Transverse colon (tissue), 4 donors: ENCODE results near the gene LORICRIN. TPM values are rescaled to one million over a fixed set of nuclear protein-coding genes. Genes with fewer than 3 reads are reported as not detected.

ENCODE experiments used
- DNase-seq: peaks from one replicate; pipeline ENCODE4 v3.0.0-alpha.2; 2019
- H3K27ac ChIP-seq, 4 donors: fragments of 200-600 bp; sonication (generic); 2 replicates each; pipeline ENCODE4 v1.5.1; 2016 to 2018; ENCODE audit warnings: inconsistent platforms in 4 of 4
- H3K27me3 ChIP-seq: fragments of 200-600 bp; sonication (generic); 2 replicates; pipeline ENCODE4 v1.5.1; 2017; ENCODE audit warnings: inconsistent platforms
- H3K36me3 ChIP-seq, 4 donors: fragments of 200-600 bp; sonication (generic); 2 replicates each; pipeline ENCODE4 v1.5.1; 2017 to 2019; ENCODE audit warnings: inconsistent platforms in 4 of 4
- H3K4me1 ChIP-seq, 4 donors: fragments of 200-600 bp; sonication (generic); 2 replicates each; pipeline ENCODE4 v1.5.1; 2017 to 2020; ENCODE audit warnings: inconsistent platforms in 4 of 4
- H3K4me3 ChIP-seq, 4 donors: fragments of 200-600 bp; sonication (generic); 1 replicate in 1 of 4; 2 replicates in 3 of 4; pipeline versions ENCODE4 v1.5.1 to v1.6.1; 2017 to 2019; ENCODE audit warnings: inconsistent platforms in 4 of 4
- H3K9me3 ChIP-seq, 2 donors: fragments of 200-600 bp; sonication (generic); 2 replicates each; pipeline ENCODE4 v1.5.1; 2017 to 2019; ENCODE audit warnings: inconsistent platforms in 2 of 2
- CTCF ChIP-seq, 5 experiments: fragments of 200-600 bp in 3 of 5; fragments of 450-650 bp in 2 of 5; sonication (generic) in 3 of 5; IDR thresholded peaks; 1 replicate in 2 of 5; 2 replicates in 3 of 5; pipeline ENCODE4 v1.5.1; 2016 to 2017; ENCODE audit warnings: antibody characterized with exemption in 5 of 5, inconsistent platforms in 3 of 5, mild to moderate bottlenecking in 2 of 5, moderate library complexity in 1 of 5
- EP300 ChIP-seq: sonication (generic); formaldehyde crosslinking; IDR thresholded peaks from one replicate; pipeline ENCODE4 v1.6.1; 2017; ENCODE audit warnings: antibody characterized with exemption, low read depth
- POLR2A ChIP-seq: fragments of 450-650 bp; IDR thresholded peaks from one replicate; pipeline ENCODE4 v1.6.1; 2016; ENCODE audit warnings: antibody characterized with exemption, mild to moderate bottlenecking, moderate library complexity
- POLR2AphosphoS5 ChIP-seq, 3 donors: sonication (generic); formaldehyde crosslinking; IDR thresholded peaks; one replicate each; pipeline ENCODE4 v1.6.1; 2016; ENCODE audit warnings: antibody characterized with exemption in 3 of 3
- WGBS, 2 donors: methylation state at CpG; one replicate each; pipeline ENCODE4 v1.1.5; 2018; ENCODE audit warnings: low coverage in 1 of 2; 5-methylcytosine and 5-hydroxymethylcytosine counted together
- in situ Hi-C, 4 donors: fragments of 200-750 bp; cut with MboI; loops; one replicate each; pipeline versions ENCODE4 v1.15.0 to v1.15.1; 2017; ENCODE audit warnings: low sequenced_read_pairs in 3 of 4, low pct_ligation_motif_present in 1 of 4, low pct_unique_long_range_greater_than_20kb in 1 of 4
- intact Hi-C: fragments of 100-400 bp; cut with DNase I; formaldehyde crosslinking; loops from one replicate; pipeline ENCODE4 v1.15.1; 2023; ENCODE audit warnings: low total_unique reads
- total RNA-seq, 4 donors: library from RNA; depleted of rRNA; stranded (reverse); fragments of >200 nt; gene quantifications; one replicate each; pipeline ENCODE4 v1.1.0, GENCODE V29; 2016

Gene LORICRIN
- total RNA-seq, 4 donors from 2014 or later, result not detected

DNA sequence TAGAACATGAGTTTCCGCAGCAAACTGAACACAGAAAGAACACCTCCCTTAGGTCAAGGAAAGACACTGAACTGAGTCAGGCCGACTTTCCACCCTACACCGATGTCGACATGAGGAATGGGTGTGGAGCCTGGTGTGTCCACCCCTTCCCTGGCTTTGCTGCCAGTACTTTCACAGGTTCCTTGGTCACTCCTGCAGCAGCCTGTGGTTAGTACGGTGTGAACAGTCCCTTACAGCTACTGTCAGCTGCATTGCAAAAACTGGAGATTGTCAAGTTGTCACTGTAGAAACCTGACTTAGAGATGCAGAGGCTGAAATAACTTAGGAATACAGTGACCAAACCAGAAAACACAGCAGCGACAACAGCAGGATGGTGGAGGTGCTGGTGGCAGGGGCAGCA lies 46.2 kb downstream of the LORICRIN start:
- Histone ChIP-seq H3K4me1 (no peaks in the 10 kb centered on the region), H3K27ac (no peak overlapping the region), H3K27me3 (no peaks in the 10 kb centered on the region), H3K4me3 (no peak overlapping the region), H3K9me3 (no peaks in the 10 kb centered on the region), H3K36me3 (no peaks in the 10 kb centered on the region)
- in situ Hi-C loops, result no loop called here
- WGBS, 2 donors, result 86 to 100% methylated on average over 1 to 6 of the region's 6 CpGs
- no peak for TF ChIP-seq CTCF (IDR thresholded peaks at IDR 0.05)
- TF ChIP-seq POLR2A, result no peak
- TF ChIP-seq EP300, result no peak
- TF ChIP-seq POLR2AphosphoS5 (IDR thresholded peaks at IDR 0.05), result no peak
- no peak for DNase-seq
- intact Hi-C loops, result no loop called here

DNA sequence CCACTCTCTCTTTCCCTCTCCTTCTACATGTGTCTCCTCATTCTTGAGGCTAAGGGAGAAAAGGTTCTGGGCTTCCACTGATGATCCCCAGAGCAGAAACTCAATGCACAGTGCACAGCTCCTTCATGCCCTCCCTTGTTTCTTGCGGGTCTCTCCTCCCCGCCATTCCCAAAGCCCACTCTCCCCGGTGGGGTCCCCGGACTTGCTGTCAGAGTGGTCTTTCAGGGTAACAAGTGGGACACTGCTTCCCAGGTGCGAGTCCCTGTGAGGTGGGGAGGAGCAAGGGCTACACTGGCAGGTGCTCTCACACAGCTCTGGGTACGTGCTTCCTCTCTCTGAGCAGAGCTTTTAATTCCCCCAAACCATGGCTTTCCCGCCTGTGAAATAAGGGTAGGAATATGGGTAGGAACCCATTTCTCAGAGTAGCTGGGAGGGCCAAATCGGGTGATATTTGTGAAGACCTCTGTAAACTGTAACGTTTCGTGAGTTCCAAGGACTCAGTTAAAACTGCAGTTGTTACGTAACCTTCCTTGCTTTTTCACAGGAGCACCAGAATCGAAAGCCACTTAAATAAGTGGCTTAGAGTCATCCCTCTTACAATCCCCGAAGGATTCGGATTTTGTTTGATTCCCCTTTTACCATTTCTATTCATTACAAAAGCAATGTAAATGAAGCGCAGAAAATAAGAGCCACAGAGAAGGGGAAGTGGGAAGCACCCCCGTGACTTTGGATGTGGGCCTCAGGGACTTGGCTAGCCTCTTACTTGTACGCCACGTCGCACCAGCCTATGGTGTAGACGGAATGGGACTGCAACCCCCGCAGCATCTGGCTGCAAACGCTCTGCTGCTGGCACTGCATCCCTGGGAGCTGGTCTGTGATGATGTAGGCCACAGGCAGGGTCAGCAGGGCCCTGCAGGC lies 47.1 kb downstream of the LORICRIN start:
- no peak overlapping the region for H3K4me3 ChIP-seq
- H3K27ac ChIP-seq, result no peak overlapping the region
- intact Hi-C loops (no loop called here), in situ Hi-C loops (no loop called here)
- WGBS, 2 donors, result 85 to 90% methylated on average over 13 to 22 of the region's 22 CpGs
- no peak for DNase-seq
- no peaks in the 10 kb centered on the region for H3K9me3 ChIP-seq
- no peaks in the 10 kb centered on the region for H3K36me3 ChIP-seq
- H3K27me3 ChIP-seq, result no peaks in the 10 kb centered on the region
- H3K4me1 ChIP-seq, result no peaks in the 10 kb centered on the region
- TF ChIP-seq POLR2A (no peak), POLR2AphosphoS5 (IDR thresholded peaks at IDR 0.05) (no peak), EP300 (no peak), CTCF (IDR thresholded peaks at IDR 0.05) (no peak)

DNA sequence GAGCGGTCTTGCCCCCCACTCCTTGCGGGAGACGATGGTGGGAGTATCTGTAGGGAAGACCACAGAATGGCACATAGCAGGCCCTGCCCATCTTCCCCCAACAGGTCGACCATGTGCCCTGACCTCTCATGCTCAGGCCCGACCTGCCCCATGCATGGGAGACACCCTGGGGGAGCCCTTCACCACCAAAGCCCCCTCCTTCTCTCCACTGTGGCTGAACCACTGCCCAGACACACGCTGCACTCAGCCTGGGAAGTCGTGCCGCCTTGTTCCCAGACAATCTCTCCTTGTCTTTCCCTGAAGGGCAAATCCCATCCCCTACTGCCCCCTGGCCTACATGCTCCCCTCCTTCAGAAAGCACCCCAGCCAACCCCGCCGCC lies 47.7 kb downstream of the LORICRIN start:
- H3K36me3 ChIP-seq, result no peaks in the 10 kb centered on the region
- no peak overlapping the region for H3K4me3 ChIP-seq
- intact Hi-C loops, result no loop called here
- in situ Hi-C loops, result no loop called here
- no peaks in the 10 kb centered on the region for H3K4me1 ChIP-seq
- TF ChIP-seq POLR2A, result no peak
- no peak for TF ChIP-seq POLR2AphosphoS5 (IDR thresholded peaks at IDR 0.05)
- H3K9me3 ChIP-seq, result no peaks in the 10 kb centered on the region
- no peak for DNase-seq
- no peaks in the 10 kb centered on the region for H3K27me3 ChIP-seq
- 60 to 79% methylated on average over 1 to 10 of the region's 10 CpGs for WGBS, 2 donors
- no peak overlapping the region for H3K27ac ChIP-seq

DNA sequence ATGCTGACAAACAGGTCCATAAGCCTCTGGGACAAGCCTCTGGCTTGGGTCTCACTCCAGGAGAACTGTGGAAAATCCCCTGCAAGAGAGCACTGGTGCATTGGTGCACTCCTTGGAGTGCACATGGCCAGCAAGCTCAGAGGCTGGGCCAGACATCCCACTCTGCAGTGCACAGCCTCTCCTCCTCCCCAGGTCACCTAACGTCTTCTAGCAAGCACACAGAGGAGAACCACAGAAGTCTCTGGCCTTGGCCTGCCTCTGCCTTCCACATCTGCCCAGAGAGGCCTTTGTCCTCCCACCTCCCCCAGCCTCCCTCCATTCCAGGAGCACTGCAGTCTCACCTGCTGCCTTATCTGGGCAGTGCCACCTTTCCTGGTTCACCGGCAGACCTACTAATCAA lies 49.1 kb downstream of the LORICRIN start:
- in situ Hi-C loops (no loop called here), intact Hi-C loops (no loop called here)
- no peak for DNase-seq
- Histone ChIP-seq H3K9me3 (no peaks in the 10 kb centered on the region), H3K4me3 (no peak overlapping the region), H3K27ac (no peak overlapping the region), H3K4me1 (no peaks in the 10 kb centered on the region), H3K36me3 (no peaks in the 10 kb centered on the region), H3K27me3 (no peaks in the 10 kb centered on the region)
- TF ChIP-seq EP300, result no peak
- no peak for TF ChIP-seq POLR2A
- no peak for TF ChIP-seq CTCF (IDR thresholded peaks at IDR 0.05)
- TF ChIP-seq POLR2AphosphoS5 (IDR thresholded peaks at IDR 0.05), result no peak
- WGBS, 2 donors, result 95% methylated on average over 2 of the region's 2 CpGs; no CpG with 5 or more reads in 1 of the 2 donors
